ENCODE results near the gene PPIF.

DNA sequence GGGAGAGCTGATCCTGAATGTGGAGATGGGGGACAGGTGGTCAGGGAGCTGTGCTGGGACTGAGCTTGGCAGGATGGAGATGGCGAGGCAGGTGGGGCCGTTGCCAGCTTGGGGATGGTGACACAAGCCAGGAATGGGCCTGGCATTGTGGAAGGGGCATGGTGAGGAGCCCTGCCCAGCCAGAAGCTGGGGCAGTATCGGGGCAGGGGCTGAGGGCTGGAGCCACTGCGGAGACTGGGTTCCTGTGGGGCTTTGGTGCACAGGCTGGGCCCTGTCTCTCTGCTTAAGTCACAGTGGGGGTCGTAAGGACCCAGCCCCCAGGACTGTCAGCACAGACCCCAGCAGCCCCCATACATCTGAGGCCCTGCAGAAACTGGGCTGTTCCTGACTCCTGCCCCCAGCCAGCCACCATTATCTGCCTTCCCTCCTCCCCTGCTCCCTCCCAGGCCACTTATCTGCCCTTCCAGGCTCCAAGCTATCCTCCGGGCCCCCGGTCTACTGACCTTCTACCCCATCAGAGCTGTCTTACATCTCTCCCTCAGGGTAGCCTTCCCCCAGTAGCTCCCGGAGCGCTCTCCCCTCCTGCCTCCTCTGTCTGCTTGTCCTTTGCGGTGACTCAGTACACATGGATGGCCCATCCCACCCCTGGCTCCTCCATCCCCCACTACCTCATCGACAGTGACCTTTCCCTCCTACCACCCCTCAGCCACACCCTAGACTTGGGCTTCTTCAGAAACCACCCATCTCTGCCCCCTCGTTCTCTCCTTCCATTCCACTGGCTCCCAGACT, 44.2 kb downstream of the PPIF start:
- no peak for TF ChIP-seq EP300 (IDR thresholded peaks at IDR 0.05; ENCODE audit: borderline replicate concordance)
- TF ChIP-seq, protein P1, sequence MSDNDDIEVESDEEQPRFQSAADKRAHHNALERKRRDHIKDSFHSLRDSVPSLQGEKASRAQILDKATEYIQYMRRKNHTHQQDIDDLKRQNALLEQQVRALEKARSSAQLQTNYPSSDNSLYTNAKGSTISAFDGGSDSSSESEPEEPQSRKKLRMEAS (IDR thresholded peaks at IDR 0.05) = no peak
- TF ChIP-seq TAF1 (IDR thresholded peaks at IDR 0.05; ENCODE audit: low read depth) = no peak
- TF ChIP-seq NFIC (IDR thresholded peaks at IDR 0.05) = no peak
- TF ChIP-seq, protein P2, sequence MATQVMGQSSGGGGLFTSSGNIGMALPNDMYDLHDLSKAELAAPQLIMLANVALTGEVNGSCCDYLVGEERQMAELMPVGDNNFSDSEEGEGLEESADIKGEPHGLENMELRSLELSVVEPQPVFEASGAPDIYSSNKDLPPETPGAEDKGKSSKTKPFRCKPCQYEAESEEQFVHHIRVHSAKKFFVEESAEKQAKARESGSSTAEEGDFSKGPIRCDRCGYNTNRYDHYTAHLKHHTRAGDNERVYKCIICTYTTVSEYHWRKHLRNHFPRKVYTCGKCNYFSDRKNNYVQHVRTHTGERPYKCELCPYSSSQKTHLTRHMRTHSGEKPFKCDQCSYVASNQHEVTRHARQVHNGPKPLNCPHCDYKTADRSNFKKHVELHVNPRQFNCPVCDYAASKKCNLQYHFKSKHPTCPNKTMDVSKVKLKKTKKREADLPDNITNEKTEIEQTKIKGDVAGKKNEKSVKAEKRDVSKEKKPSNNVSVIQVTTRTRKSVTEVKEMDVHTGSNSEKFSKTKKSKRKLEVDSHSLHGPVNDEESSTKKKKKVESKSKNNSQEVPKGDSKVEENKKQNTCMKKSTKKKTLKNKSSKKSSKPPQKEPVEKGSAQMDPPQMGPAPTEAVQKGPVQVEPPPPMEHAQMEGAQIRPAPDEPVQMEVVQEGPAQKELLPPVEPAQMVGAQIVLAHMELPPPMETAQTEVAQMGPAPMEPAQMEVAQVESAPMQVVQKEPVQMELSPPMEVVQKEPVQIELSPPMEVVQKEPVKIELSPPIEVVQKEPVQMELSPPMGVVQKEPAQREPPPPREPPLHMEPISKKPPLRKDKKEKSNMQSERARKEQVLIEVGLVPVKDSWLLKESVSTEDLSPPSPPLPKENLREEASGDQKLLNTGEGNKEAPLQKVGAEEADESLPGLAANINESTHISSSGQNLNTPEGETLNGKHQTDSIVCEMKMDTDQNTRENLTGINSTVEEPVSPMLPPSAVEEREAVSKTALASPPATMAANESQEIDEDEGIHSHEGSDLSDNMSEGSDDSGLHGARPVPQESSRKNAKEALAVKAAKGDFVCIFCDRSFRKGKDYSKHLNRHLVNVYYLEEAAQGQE (IDR thresholded peaks at IDR 0.05; ENCODE audit: low read depth) = no peak
